Type B pancreatic cell (in vitro differentiated cells): ENCODE data around the gene BPIFB2. TPM values are rescaled to one million over a fixed set of nuclear protein-coding genes. Genes with fewer than 3 reads are reported as not detected.

Source experiments
- DNase-seq: peaks from one replicate; pipeline ENCODE4 v3.0.0; 2021; ENCODE audit warnings: mixed read lengths; ENCODE audit not compliant: unreplicated experiment; ENCODE audit errors: extremely low spot score
- H3K27ac Mint-ChIP-seq: 2 replicates; pipeline ENCODE4 v1.8.0; 2021; ENCODE audit warnings: mild to moderate bottlenecking, mixed read lengths
- H3K27me3 Mint-ChIP-seq: 2 replicates; pipeline ENCODE4 v1.8.0; 2021; ENCODE audit warnings: mixed read lengths
- H3K36me3 Mint-ChIP-seq: 2 replicates; pipeline ENCODE4 v1.8.0; 2021; ENCODE audit warnings: mixed read lengths
- H3K4me1 Mint-ChIP-seq: one replicate; pipeline ENCODE4 v1.8.0; 2021; ENCODE audit warnings: mixed read lengths; ENCODE audit not compliant: unreplicated experiment
- H3K4me3 Mint-ChIP-seq: 2 replicates; pipeline ENCODE4 v1.8.0; 2021; ENCODE audit warnings: mild to moderate bottlenecking, mixed read lengths
- H3K9me3 Mint-ChIP-seq: 2 replicates; pipeline ENCODE4 v1.8.0; 2021; ENCODE audit warnings: mixed read lengths
- CTCF ChIP-seq: fragments of 200-600 bp; sonication (generic); conservative IDR thresholded peaks from 2 replicates; pipeline ENCODE4 v1.5.0; 2021; ENCODE audit warnings: antibody characterized with exemption, mild to moderate bottlenecking
- total RNA-seq: library from RNA; stranded (reverse); gene quantifications from 2 replicates; pipeline ENCODE4 v1.2.1, GENCODE V29; 2021; ENCODE audit warnings: low replicate concordance

The BPIFB2 gene
- total RNA-seq, 1 donor from 2014 or later: 0.22 TPM

DNA sequence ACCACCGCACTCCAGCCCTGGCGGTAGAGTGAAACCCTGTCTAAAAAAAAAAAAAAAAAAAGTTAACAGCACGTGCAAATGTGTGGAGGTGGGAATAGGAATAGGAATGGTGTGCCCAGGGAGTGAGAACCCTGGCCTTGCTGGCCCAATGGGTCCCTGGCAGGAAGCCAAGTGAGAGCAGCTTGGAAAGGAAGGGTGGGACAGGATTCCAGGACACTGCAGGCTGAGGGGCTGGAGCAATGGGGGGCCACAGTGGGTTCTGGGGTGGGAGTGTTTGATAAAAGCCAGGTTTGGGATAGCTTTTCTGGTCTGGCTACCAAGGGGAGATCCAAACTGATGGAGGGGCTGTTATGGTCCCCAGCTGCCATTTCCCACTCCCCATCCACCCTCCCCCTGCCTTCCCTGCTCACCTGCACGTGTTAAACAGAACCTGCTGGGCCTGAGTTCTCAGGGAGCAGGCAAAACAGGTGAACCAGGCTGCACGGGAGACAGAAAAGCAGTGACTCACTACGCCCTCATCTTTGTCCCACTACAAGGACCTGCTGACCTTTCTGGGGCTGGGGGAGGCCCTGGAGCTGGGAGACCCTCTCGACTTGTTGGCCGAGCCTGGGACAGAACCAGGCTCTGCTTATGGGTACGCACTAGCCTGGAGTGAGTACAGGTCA, 6.6 kb upstream of the BPIFB2 start:
- TF ChIP-seq CTCF: no peak

DNA sequence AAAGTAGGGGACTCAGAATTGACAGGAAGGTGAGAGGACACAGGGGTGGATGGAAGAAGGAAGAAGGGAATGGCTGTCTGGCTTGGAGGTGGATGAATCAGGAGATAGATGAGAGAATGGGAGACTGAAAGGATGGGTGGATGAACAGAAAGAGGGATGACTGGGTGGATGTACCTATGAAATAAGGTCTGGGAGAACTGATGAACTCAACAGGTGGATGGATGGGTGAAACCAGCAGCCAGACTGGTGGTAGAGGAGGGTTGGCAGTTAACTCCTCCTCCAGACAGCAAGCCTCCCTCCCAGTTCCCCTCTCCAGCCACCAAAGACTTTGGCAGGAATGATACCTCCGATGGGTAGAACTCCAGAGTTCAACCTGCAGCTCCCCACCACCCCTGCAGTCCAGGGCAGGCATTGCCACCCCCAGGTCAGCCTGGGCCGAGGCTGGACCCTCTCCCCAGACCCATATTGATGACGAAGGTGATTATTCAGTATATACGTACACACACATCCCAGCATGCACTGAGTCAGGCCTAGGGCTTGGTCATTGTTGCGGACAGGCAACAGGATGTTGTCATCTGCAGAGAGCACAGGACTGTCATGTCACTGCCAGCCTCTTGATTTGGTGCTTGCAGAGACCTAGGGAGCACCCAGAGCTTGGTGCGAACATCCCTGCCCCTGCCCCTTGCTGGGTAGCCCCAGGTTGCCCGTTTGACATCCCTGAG, 5.3 kb upstream of the BPIFB2 start:
- TF ChIP-seq CTCF: no peak
- Mint-ChIP-seq H3K9me3 (peaks cover 5% of the 10 kb centered on the region), H3K4me3 (no peak overlapping the region), H3K4me1 (no peaks in the 10 kb centered on the region), H3K27me3 (peaks cover 22% of the 10 kb centered on the region), H3K36me3 (no peaks in the 10 kb centered on the region), H3K27ac (no peak overlapping the region)
- no peak for DNase-seq

More for the DNA sequence above, 6.6 kb upstream of the BPIFB2 start:
- Mint-ChIP-seq H3K36me3 (no peaks in the 10 kb centered on the region), H3K4me1 (no peaks in the 10 kb centered on the region), H3K27me3 (peaks cover 23% of the 10 kb centered on the region), H3K9me3 (peaks cover 5% of the 10 kb centered on the region), H3K4me3 (no peak overlapping the region), H3K27ac (no peak overlapping the region)
- no peak for DNase-seq

GRCh38 chr20:33004141-33004751, 3.3 kb upstream of the BPIFB2 start, which contains the start of gene SUN5:
SUN5 (minus strand) TSS chr20:33004433; CDS start chr20:33004340, 93 bp downstream.
- H3K4me3 Mint-ChIP-seq: no peak within 1 kb of the TSS
- peaks cover 5% of the 10 kb centered on the region for H3K9me3 Mint-ChIP-seq
- no peak for TF ChIP-seq CTCF

GRCh38 chr20:33005132-33005566, 2.4 kb upstream of the BPIFB2 start:
- Mint-ChIP-seq H3K9me3 (peaks cover 5% of the 10 kb centered on the region), H3K27me3 (peaks cover 19% of the 10 kb centered on the region), H3K36me3 (no peaks in the 10 kb centered on the region), H3K4me1 (no peaks in the 10 kb centered on the region), H3K4me3 (no peak overlapping the region), H3K27ac (no peak overlapping the region)
- DNase-seq: no peak
- TF ChIP-seq CTCF: peak; percentile 86

More at GRCh38 chr20:33004141-33004751, 3.3 kb upstream of the BPIFB2 start, which contains the start of gene SUN5:
- H3K4me1 Mint-ChIP-seq: no peaks in the 10 kb centered on the region
- peaks cover 23% of the 10 kb centered on the region for H3K27me3 Mint-ChIP-seq
- no peaks in the 10 kb centered on the region for H3K36me3 Mint-ChIP-seq
- no peak for DNase-seq
- H3K27ac Mint-ChIP-seq: no peak within 1 kb of the TSS

- peaks cover 5% of the 10 kb centered on the region for H3K9me3 Mint-ChIP-seq
- no peak overlapping the region for H3K27ac Mint-ChIP-seq
- H3K4me3 Mint-ChIP-seq: no peak overlapping the region
- peaks cover 17% of the 10 kb centered on the region for H3K27me3 Mint-ChIP-seq
- DNase-seq: no peak
- no peaks in the 10 kb centered on the region for H3K36me3 Mint-ChIP-seq
- no peaks in the 10 kb centered on the region for H3K4me1 Mint-ChIP-seq
- no peak for TF ChIP-seq CTCF
Measured at GRCh38 chr20:33005908-33006775, 1.4 kb upstream of the BPIFB2 start.
